Right lobe of liver (tissue), 4 donors: ENCODE measurements around the gene SDK1.

Experiments
- CTCF ChIP-seq, 4 donors: fragments of 200-600 bp in 3 of 4; fragments of 450-650 bp in 1 of 4; IDR thresholded peaks; one replicate each; pipeline versions ENCODE4 v1.5.1 to v1.8.0; 2016 to 2022; ENCODE audit warnings: antibody characterized with exemption in 4 of 4, mild to moderate bottlenecking in 2 of 4
- POLR2A ChIP-seq: fragments of 450-650 bp; IDR thresholded peaks from one replicate; pipeline ENCODE4 v1.6.1; 2017; ENCODE audit warnings: antibody characterized with exemption, mild to moderate bottlenecking
- donor health status: DM: no; HTN: no; CAD: no.
- donor health status: DM: no; HTN: no; CAD: no.
- donor health status: DM: no; HTN: yes; CAD: no.

- TF ChIP-seq CTCF (IDR thresholded peaks at IDR 0.05) (no peak), POLR2A (no peak)
Measured at GRCh38 chr7:3974329-3974728, 673.3 kb downstream of the SDK1 start.
